Subcutaneous preadipocyte (primary cell): ENCODE measurements around the gene MYH1. TPM values are rescaled to one million over a fixed set of nuclear protein-coding genes. Genes with fewer than 3 reads are reported as not detected.

Experiments used
- total RNA-seq: library from RNA; depleted of rRNA; stranded (reverse); fragments of >200 nt; gene quantifications from 2 replicates; pipeline ENCODE4 v1.2.3, GENCODE V29; 2012

The MYH1 gene
- total RNA-seq: not detected in 2 replicates

GRCh38 chr17:10518271-10519037 is at the start of gene MYH1:
Gene MYH1, minus strand, starts transcription at chr17:10518542. Its CDS starts 1,900 bp downstream, at chr17:10516642.

GRCh38 chr17:10549096-10549842 is 30.9 kb upstream of the MYH1 start, which contains the start of gene MYH2:
Gene MYH2, minus strand, starts transcription at chr17:10549658. Its CDS starts 1,738 bp downstream, at chr17:10547920.

GRCh38 chr17:10469459-10469858 is 48.9 kb downstream of the MYH1 start, which contains the start of gene MYH4:
Gene MYH4, minus strand, starts transcription at chr17:10469559. Its CDS starts 2,814 bp downstream, at chr17:10466745.

Other genes starting within 250 kb of the MYH1 start
- not detected in 2 replicates for gene MYH13, start 145.5 kb downstream of the MYH1 start, total RNA-seq
- gene MYH8, start 96.6 kb downstream of the MYH1 start, total RNA-seq: not detected in 2 replicates
- not detected in 2 replicates for gene MYH4, start 49.0 kb downstream of the MYH1 start, total RNA-seq
- not detected in 2 replicates for gene MYH2, start 31.1 kb upstream of the MYH1 start, total RNA-seq
- gene MYH3, start 138.8 kb upstream of the MYH1 start, total RNA-seq: 0.37 and 0.39 TPM in 2 replicates
- gene SCO1, start 179.0 kb upstream of the MYH1 start, total RNA-seq: 22.0 and 29.9 TPM in 2 replicates
- gene ADPRM, start 179.1 kb upstream of the MYH1 start, total RNA-seq: 9.0 and 9.2 TPM in 2 replicates
- gene TMEM220, start 211.5 kb upstream of the MYH1 start, total RNA-seq: 0.59 and 1.1 TPM in 2 replicates